Raji (cell line): Measurements from ENCODE around the gene CCL4.

ENCODE experiments used
- POLR2A ChIP-seq: IDR thresholded peaks from 2 replicates; pipeline ENCODE4 v1.6.1; 2011; ENCODE audit warnings: low read depth, low read length, control low read depth; ENCODE audit not compliant: insufficient read depth

Gene CCL4

DNA sequence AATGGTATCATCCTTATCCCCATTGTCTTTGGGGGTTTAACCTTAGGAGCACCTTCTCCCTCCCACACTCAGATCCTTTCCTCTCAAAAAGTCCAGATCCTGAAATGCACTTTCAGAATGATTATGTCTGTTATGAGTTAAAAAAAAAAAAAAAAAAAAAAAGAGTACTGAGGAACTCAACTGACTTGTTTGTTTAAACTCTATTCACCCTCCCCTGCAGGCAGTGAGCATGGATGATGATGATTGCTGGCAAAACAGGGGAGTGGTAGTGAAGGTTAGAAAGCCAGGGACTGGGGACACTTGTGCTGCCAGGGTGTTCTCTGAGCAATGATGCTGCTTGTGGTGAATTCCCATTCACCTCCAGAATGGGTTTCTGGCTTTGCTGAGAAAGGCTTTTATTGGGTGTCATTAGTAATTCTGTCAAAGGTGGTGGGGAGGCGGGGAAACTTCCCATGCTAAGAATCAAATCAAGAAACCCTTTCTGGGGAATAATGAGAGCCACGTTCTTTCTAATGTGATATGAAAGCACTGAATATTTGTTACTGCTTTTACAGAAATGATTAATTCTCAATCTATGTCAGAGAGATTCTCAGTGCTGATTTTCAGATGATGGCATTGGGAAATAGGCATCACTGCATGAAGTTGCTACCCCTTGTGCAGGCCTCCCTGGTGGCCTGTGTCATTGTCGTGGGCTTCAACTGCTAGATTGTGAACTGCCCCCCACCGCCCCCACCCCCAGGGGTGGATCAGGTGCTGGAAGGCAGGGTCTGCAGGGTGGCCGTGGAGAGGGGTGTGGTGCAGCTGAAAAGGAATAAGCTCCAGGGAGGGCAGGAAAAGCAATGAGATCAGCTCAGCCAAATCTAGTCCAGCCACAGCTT is 14.1 kb downstream of the CCL4 start:
- TF ChIP-seq POLR2A: no peak

DNA sequence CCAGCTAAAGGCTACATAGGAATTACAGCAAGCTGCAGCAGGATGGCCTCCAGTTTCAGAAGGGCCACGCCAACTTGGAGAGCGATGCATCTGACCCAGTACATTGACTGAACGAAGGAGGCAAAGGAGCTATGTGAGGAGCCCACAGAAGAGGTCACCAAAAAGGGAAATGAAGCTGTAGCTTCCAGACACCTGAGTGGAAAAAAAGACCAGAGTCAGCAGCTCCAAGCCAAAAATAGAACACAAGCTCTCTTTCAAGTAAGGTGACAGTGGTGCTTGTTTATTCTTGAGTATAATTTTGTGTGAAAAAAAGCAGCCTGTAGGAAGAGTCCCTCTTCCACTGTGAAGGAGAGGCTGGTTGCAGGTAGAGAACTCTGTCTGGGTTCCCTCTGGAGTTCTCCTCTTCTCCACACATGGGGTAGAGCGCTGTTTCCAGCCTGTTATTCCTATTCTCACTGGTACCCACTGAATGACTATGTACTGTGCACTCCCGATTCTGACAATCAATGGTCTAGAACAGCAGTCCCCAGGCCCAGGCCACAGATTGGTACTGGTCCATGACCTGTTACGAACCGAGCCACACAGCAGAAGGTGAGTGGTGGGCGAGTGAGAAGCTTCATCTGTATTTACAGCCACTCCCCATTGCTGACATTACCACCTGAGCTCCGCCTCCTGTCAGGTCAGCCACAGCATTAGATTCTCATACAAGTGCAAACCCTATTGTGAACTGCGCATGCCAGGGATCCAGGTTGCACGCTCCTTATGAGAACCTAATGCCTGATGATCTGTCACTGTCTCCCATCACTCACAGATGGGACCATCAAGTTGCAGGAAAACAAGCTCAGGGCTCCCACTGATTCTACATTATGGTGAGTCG is 15.1 kb downstream of the CCL4 start:
- no peak for TF ChIP-seq POLR2A

DNA sequence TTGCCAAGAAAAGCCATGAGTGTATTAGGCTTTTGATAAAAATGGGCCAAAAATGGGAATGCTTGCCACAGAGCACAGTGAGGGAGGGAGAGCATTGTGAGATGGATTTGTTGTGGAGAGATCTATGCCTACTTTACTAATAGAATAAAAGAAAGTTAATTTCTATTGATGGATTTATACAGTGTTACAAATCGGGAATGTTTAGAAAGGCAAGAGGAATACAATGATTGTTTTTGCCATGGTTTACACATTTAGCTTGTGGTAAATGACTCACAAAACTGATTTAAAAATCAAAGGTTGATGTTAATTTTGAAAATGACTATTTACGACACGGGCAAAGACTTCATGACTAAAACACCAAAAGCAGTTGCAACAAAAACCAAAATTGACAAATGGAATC is 16.6 kb downstream of the CCL4 start:
- TF ChIP-seq POLR2A: no peak

DNA sequence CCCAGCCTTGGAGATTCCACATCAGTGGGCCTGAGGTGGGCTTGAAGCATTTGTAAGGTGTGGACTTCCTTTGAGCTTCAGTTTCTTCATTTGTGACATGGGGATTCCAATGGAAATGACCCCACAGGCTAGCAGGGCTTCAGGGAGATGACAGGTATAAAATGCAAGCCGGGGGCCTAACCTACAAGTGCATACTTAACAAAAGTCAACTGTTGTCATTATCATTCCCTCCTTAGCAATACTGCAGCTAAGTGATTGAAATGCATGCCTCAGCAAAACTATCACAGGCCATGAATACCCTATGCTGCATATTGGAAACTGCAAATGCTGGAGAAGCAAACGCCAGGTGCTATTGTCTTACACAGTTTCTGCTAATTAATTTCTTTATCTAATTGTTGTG is 19.8 kb downstream of the CCL4 start:
- TF ChIP-seq POLR2A: no peak

DNA sequence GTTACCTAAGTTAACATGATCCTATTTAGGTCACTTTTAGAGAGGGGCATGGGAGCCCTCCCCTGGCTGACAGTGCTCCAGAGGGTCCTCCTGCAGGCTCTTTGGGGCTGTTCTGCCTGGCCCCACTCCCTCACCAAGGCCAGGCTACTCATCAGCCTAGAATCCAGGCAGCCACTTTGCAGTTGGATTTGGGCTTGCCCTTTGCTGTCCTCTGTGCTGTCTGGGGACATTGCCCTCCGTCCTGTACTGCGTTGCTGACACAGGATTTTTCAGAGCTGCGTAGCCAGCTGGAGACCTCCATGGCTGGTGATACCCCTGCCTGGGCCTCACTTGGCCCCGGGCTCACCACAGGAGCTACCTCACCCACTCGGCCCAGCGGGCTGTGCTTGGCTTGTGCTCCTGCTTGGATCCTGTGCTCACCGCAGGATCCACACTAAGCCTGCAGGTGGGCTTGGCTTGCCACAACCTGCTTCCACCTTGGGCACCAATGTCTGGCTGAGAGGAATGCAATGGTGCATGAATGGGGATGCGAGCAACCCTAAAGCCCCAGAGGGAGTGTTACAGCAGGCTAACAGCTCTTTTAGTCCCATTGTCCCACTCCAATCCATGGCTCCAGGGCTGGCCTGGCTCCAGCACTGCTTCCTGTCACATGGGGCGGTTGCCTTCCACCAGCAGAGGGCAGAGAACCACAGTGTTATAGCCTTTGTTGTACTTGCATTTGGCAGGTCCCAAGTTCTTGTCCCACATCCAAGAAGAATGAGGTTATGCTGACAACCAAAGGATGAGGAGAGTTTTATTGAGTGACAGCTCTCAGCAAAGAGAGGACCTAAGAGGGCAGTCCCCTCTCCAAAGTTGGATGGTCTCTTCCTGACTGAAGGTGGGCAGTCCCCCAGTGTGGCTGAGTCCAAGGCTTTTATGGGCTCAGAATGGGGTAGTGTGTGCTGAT is 21.5 kb downstream of the CCL4 start:
- no peak for TF ChIP-seq POLR2A

DNA sequence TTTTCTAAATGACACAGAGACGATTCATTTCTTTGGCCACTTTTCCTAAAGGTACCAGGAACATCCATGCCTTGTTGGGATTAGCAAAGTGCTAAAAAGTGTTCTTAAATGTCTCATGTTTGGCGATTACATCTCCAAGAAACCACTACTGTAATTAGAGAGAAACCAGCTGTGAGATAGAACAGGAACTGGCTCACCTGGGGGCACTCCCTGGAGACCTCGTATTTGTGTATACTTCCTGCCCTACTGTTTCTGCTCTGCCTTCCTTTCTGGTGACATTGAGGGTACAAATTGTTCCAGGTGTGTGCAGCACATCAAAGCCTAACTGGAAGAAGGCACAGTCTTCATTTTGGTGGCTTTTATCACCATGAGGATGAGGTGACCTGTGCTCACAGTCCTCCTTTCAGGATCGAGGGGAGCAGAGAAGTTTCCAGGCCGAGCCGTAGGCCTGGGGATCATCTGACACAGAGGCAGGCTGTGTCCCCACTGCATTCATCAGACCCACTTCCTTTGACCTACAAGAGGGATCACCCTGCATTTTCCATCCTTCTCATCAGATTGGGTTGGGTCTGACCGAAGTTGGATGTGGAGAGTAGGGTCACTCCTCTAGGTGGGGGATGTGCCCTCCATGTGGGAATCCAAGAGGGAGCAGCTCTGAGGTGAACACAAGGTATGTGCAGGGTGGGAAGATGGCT is 23.7 kb downstream of the CCL4 start:
- TF ChIP-seq POLR2A: no peak

DNA sequence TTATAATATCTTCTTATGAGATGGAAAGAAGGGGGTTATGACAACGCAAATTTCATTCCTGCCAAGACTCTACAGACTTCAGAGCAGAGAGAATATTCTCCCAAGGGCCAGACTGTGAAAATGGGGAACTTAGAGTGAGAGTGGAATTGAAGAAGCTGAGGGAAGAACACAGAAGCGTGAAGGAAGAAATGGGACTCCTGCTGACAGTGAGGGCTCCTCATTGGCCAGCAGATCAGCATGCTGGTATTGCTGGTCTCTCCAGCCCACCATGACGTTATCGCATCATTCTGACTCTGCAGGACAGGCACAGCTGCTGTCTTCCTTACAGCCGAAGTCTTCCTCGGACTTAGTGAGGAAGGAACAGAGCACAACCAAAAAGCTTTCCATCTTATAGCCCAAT is 24.3 kb downstream of the CCL4 start:
- no peak for TF ChIP-seq POLR2A

DNA sequence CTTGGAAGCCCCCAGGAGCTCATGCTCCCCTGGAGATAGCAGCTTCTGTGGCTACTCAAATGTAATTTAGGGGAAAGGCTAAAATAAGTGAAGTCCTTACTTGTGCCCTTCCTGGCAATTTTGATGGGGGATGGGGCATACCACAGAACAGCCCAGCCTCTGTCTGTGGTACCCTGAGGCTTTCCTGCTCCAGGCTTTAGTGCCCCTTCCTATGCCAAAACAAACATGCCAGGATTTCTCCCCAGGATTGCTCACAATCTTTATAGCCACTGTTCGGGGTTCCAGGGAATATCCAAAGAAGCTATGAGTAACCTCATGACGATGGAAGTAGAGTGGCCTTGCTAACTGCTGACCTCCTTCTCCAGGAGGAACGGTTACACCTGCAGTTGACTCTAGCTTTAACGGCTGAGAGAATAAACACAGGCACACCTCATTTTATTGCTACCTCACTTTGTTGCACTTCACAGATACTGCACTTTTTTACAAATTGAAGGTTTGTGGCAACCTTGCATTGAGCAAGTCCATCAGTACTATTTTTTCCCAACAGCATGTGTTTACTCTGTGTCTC is 24.9 kb downstream of the CCL4 start:
- no peak for TF ChIP-seq POLR2A

DNA sequence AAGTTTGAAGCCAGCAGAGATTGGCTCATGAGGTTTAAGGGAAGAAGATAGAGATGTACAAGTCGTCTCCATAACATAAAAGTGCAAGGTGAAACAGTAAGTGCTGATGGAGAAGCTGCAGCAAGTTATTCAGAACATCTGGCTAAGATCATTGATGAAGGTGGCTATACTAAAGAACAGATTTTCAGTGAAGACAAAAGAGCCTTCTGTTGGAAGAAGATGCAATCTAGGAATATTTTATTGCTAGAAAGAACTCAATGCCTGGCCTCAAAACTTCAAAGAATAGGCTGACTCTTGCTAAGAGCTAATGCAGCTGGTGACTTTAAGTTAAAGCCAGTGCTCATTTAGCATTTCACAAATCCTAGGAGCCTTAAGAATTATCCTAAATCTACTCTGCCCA is 26.0 kb downstream of the CCL4 start:
- TF ChIP-seq POLR2A: no peak

DNA sequence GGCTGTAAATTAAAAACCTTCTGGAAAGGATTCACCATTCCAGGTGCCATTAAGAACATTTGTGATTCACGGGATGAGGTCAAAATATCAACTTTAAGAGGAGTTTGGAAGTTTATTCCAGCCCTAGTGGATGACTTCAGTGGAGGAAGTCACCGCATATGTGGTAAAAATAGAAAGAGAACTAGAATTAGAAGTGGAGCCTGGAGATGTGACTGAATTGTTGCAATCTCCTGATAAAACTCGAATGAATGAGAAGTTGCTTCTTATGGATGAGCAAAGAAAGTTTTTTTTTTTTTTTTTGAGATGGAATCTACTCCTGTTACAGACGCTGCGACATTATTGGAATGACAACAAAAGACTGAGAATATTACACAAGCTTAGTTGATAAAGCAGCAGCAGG is 26.7 kb downstream of the CCL4 start:
- no peak for TF ChIP-seq POLR2A

DNA sequence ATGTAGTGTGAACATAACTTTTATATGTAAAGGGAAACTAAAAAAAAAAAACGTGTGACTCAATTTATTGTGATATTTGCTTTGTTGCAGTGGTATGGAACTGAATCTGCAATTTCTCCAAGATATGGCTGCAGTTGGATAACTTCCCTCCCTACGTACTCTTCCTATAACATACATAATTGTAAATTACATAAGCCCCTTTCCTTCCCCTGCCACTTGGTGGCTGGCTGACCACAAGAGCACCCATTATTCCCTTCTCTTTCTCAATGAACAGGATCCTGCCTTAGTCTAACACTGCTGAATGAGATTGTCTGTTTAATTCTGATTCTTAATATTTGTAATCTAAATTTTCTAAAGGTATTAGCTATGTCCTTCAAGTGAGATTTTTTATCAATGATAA is 27.8 kb downstream of the CCL4 start:
- TF ChIP-seq POLR2A: no peak

DNA sequence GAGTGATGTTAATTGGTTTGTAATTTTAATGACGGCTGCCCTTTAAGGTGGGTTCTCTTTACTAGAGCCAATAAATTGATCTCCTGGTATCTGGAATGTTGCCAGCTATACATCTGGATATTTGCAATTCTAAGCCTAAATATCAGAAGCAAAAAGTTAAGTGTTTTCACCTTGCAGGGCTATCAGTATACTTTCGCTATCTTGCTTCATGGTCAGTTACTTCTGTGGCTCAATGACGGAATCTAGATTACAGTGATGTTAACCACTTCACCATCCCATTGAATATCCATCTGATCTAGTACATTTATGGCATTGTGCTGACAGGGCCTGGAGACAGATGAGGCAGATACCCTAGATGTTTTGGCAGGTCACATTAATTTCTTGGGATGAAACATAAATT is 28.3 kb downstream of the CCL4 start:
- no peak for TF ChIP-seq POLR2A

DNA sequence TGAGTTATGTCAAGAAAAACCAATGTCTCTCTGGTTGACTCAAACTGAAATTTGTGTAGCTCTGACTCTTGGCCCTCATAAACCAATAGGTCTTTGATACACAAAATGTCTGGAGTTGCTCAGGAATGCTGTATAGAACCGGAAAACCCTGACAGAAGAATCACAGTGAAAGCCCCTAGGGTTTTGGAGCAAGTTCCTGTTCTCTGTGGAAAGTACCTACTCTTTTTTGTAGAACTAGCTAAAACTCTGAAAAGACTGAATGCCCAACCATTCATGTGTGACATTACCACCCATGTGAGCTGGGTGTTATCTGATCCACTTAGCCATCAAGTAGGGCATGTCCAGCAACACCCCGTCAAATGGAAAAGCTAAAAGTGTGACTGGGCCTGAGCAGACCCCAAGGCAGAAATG is 28.8 kb downstream of the CCL4 start:
- no peak for TF ChIP-seq POLR2A

DNA sequence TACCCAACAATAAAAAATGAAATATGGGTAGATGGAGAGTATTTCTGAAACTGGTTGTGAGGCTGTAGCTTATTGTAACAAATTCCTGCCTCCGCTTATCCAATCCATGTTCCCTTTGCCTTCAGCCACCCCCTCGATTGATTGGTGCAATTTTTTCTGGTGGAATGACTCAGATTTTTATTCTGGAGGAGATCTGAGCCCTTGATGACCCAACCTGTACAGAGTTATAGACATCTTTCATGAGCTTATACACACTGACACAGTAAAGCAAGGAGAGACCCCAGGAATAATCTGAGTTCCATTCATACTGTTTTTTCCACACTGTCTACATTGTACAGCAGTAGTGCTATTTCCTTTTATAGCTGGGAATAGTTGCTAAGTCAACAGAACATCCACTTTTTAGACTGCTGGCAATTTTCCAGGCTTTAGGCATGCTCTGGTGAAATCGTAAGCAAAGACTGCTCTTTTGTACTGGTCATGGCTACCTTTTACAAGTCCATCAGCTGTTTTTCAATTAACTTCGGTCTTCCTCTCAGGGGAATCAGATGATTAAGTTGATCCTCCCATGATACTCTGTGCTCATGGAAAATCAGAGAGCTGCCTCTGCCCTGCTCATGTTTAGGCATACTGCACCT is 30.1 kb downstream of the CCL4 start:
- TF ChIP-seq POLR2A: no peak
